ENCODE measurements around the gene NKD1.

NKD1 gene

GRCh38 chr16:50627419-50627818 is 79.2 kb downstream of the NKD1 start:
- H3K4me1 ChIP-seq (ENCODE audit: low read length): no peaks in the 10 kb centered on the region
- H3K9ac ChIP-seq (ENCODE audit: low read length): no peak overlapping the region
- TF ChIP-seq CTCF (IDR thresholded peaks at IDR 0.05; ENCODE audit: low read length) (no peak), EZH2 (optimal IDR thresholded peaks at IDR 0.05; ENCODE audit: low read depth, low read length) (no peak), EZH2phosphoT487 (IDR thresholded peaks at IDR 0.05; ENCODE audit: low read length) (no peak)
- H3K27me3 ChIP-seq (replicated peaks; ENCODE audit: insufficient read depth, low read length): no peaks in the 10 kb centered on the region
- DNase-seq: no peak
- no peaks in the 10 kb centered on the region for H3K79me2 ChIP-seq (ENCODE audit: low read length)
- H2AFZ ChIP-seq (ENCODE audit: low read length): no peak overlapping the region
- no peaks in the 10 kb centered on the region for H3K9me2 ChIP-seq (replicated peaks; ENCODE audit: insufficient read depth, low read length)
- H3K4me2 ChIP-seq (ENCODE audit: low read depth, low read length): no peak overlapping the region
- H3K4me3 ChIP-seq (ENCODE audit: low read length): no peak overlapping the region
- H3K36me3 ChIP-seq (replicated peaks; ENCODE audit: insufficient read depth, low read length): no peaks in the 10 kb centered on the region
- H4K20me1 ChIP-seq (ENCODE audit: insufficient read depth, low read length): no peaks in the 10 kb centered on the region
- H3K9me3 ChIP-seq (replicated peaks; ENCODE audit: insufficient read depth, low read length): no peaks in the 10 kb centered on the region
- no peaks in the 10 kb centered on the region for H3F3A ChIP-seq (ENCODE audit: insufficient read depth, low read length)
- H3K27ac ChIP-seq (ENCODE audit: low read length): no peak overlapping the region

GRCh38 chr16:50628156-50628802 is 80.1 kb downstream of the NKD1 start:
- H3K27me3 ChIP-seq (replicated peaks; ENCODE audit: insufficient read depth, low read length): no peaks in the 10 kb centered on the region

GRCh38 chr16:50629334-50629733 is 81.1 kb downstream of the NKD1 start:
- Histone ChIP-seq H3K9ac (ENCODE audit: low read length) (no peak overlapping the region), H4K20me1 (ENCODE audit: insufficient read depth, low read length) (no peaks in the 10 kb centered on the region), H3K36me3 (replicated peaks; ENCODE audit: insufficient read depth, low read length) (no peaks in the 10 kb centered on the region), H3K27me3 (replicated peaks; ENCODE audit: insufficient read depth, low read length) (no peaks in the 10 kb centered on the region), H3K79me2 (ENCODE audit: low read length) (no peaks in the 10 kb centered on the region), H3K4me2 (ENCODE audit: low read depth, low read length) (no peak overlapping the region), H3F3A (ENCODE audit: insufficient read depth, low read length) (no peaks in the 10 kb centered on the region), H3K9me3 (replicated peaks; ENCODE audit: insufficient read depth, low read length) (no peaks in the 10 kb centered on the region), H3K9me2 (replicated peaks; ENCODE audit: insufficient read depth, low read length) (no peaks in the 10 kb centered on the region), H3K4me3 (ENCODE audit: low read length) (no peak overlapping the region), H3K4me1 (ENCODE audit: low read length) (no peaks in the 10 kb centered on the region), H3K27ac (ENCODE audit: low read length) (no peak overlapping the region), H2AFZ (ENCODE audit: low read length) (no peak overlapping the region)
- DNase-seq: no peak
- TF ChIP-seq EZH2 (optimal IDR thresholded peaks at IDR 0.05; ENCODE audit: low read depth, low read length) (no peak), EZH2phosphoT487 (IDR thresholded peaks at IDR 0.05; ENCODE audit: low read length) (no peak), CTCF (IDR thresholded peaks at IDR 0.05; ENCODE audit: low read length) (no peak)

More at GRCh38 chr16:50628156-50628802, 80.1 kb downstream of the NKD1 start:
- Histone ChIP-seq H3K27ac (ENCODE audit: low read length) (no peak overlapping the region), H3K79me2 (ENCODE audit: low read length) (no peaks in the 10 kb centered on the region), H3K4me3 (ENCODE audit: low read length) (no peak overlapping the region), H2AFZ (ENCODE audit: low read length) (no peak overlapping the region), H4K20me1 (ENCODE audit: insufficient read depth, low read length) (no peaks in the 10 kb centered on the region), H3K4me2 (ENCODE audit: low read depth, low read length) (no peak overlapping the region), H3F3A (ENCODE audit: insufficient read depth, low read length) (no peaks in the 10 kb centered on the region), H3K9me2 (replicated peaks; ENCODE audit: insufficient read depth, low read length) (no peaks in the 10 kb centered on the region), H3K9ac (ENCODE audit: low read length) (no peak overlapping the region), H3K4me1 (ENCODE audit: low read length) (no peaks in the 10 kb centered on the region), H3K36me3 (replicated peaks; ENCODE audit: insufficient read depth, low read length) (no peaks in the 10 kb centered on the region), H3K9me3 (replicated peaks; ENCODE audit: insufficient read depth, low read length) (no peaks in the 10 kb centered on the region)
- TF ChIP-seq EZH2 (optimal IDR thresholded peaks at IDR 0.05; ENCODE audit: low read depth, low read length) (no peak), CTCF (IDR thresholded peaks at IDR 0.05; ENCODE audit: low read length) (no peak), EZH2phosphoT487 (IDR thresholded peaks at IDR 0.05; ENCODE audit: low read length) (no peak)
- no peak for DNase-seq

All from MM.1S (cell line).